ENCODE results near the gene ESF1. TPM values are rescaled to one million over a fixed set of nuclear protein-coding genes. Genes with fewer than 3 reads are reported as not detected.

ESF1 gene
- total and polyA plus RNA-seq, 2 of the 8 experiments (the other 6 are each of a cell fraction or from before 2014, with no cell fraction given), result 1.1 to 32.9 TPM

DNA sequence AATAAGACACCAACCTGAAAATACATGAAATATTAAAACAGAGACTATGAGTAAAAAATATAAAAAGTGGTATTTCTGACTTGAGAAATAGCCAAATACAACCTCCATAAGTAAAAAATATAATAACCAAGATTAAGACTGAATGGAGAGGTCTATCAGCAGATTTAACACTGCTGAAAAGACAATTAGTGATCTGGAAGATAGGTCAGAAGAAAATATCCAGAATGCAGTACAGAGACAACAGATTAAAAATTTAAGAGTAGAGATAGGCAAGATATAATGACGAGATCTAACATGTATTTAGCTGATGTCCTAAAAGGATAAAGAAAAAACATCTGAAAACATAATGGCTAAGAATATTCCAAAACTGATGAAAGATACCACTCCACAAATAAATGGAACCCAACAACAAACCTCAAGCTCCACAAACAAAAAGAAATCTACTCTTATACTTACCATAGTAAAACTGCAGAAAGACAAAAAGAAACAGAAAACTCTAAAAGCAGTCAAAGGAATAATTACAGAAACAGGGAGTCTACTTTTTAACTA, 18.8 kb downstream of the ESF1 start:
- no peak overlapping the region for H3K18ac ChIP-seq (ENCODE audit: extremely low read depth, low read length)
- no peak overlapping the region for H3K4me3 ChIP-seq (ENCODE audit: extremely low read depth in 1 of 4, insufficient read depth in 2 of 4, low read depth in 3 of 4, low read length in 4 of 4)
- H2BK120ac ChIP-seq (replicated peaks; ENCODE audit: low read depth, low read length), result no peak overlapping the region
- CTCF ChIA-PET (ENCODE audit: partially characterized antibody), result no interaction called here
- peaks cover 19 to 91% (median 65%) of the 10 kb centered on the region in 4 experiments for H3K36me3 ChIP-seq (ENCODE audit: control insufficient read depth in 2 of 4, insufficient read depth in 4 of 4, low read length in 3 of 4)
- no peak overlapping the region for H3K4ac ChIP-seq (replicated peaks; ENCODE audit: insufficient read length, low read depth, low read length)
- H2BK5ac ChIP-seq (ENCODE audit: low read depth, low read length), result no peak overlapping the region
- no peak overlapping the region for H3K23ac ChIP-seq (ENCODE audit: insufficient read length)
- H2BK15ac ChIP-seq (ENCODE audit: low read length), result no peak overlapping the region
- TF ChIP-seq TCF12 (IDR thresholded peaks at IDR 0.05; ENCODE audit: low read depth, low read length) (no peak), EGR1 (IDR thresholded peaks at IDR 0.05; ENCODE audit: borderline replicate concordance, low read depth, low read length) (no peak), CREB1 (IDR thresholded peaks at IDR 0.05) (no peak), SIN3A (conservative IDR thresholded peaks at IDR 0.05 in 1 of 2, IDR thresholded peaks at IDR 0.05 in 1 of 2; ENCODE audit: low read depth in 1 of 2, low read length in 2 of 2) (no peak)
- TF ChIP-seq, protein P1, sequence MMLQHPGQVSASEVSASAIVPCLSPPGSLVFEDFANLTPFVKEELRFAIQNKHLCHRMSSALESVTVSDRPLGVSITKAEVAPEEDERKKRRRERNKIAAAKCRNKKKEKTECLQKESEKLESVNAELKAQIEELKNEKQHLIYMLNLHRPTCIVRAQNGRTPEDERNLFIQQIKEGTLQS (IDR thresholded peaks at IDR 0.05; ENCODE audit: insufficient read depth, low read depth, low read length), result no peak
- no peak overlapping the region for H4K8ac ChIP-seq (ENCODE audit: extremely low read depth, insufficient read depth, low read length)
- H2AFZ ChIP-seq (ENCODE audit: low read length), result no peak overlapping the region
- H2BK20ac ChIP-seq (ENCODE audit: low read length), result no peak overlapping the region
- peaks cover 0 to 3% of the 10 kb centered on the region in 2 experiments; a peak in 1 of 4 replicates for H3K9me3 ChIP-seq (ENCODE audit: insufficient read depth in 2 of 2, low read depth in 1 of 2, low read length in 1 of 2)
- no peak overlapping the region for H4K5ac ChIP-seq (ENCODE audit: insufficient read length, low read depth, low read length)
- H3K4me1 ChIP-seq (replicated peaks in 1 of 4; ENCODE audit: control insufficient read depth in 3 of 4, insufficient read depth in 4 of 4, low read length in 3 of 4), result no peaks in the 10 kb centered on the region
- H4K91ac ChIP-seq (replicated peaks; ENCODE audit: insufficient read length, low read length), result no peak overlapping the region
- no peak overlapping the region for H3K27ac ChIP-seq (ENCODE audit: low read depth, low read length)
- POLR2A ChIA-PET (ENCODE audit: partially characterized antibody), result interaction anchor here (1.1 kb wide), 1 partner anchor 18 kb away, joined by 4 read pairs; no protein-coding TSS in a partner anchor
- no peak overlapping the region for H2BK12ac ChIP-seq (ENCODE audit: low read depth, low read length)
- no peaks in the 10 kb centered on the region for H4K20me1 ChIP-seq (replicated peaks in 1 of 2; ENCODE audit: control insufficient read depth in 1 of 2, insufficient read depth in 2 of 2, low read length in 2 of 2)
- FAIRE-seq, result no peak
- no peak overlapping the region for H3K56ac ChIP-seq (replicated peaks; ENCODE audit: insufficient read length, low read depth, low read length)
- H2AK5ac ChIP-seq (ENCODE audit: low read depth, low read length), result no peak overlapping the region
- H3K23me2 ChIP-seq (ENCODE audit: low read depth, low read length), result no peaks in the 10 kb centered on the region
- 100% methylated on average over 1 of the region's 1 CpG; no CpG with 5 or more reads in 1 of the 2 experiments for WGBS, 2 experiments (ENCODE audit: extremely low coverage in 1 of 2, insufficient coverage in 1 of 2, insufficient read length in 1 of 2, insufficient replicate concordance in 2 of 2, low coverage in 1 of 2, low lambda C conversion rate in 2 of 2, missing lambda C conversion rate in 1 of 2)
- peaks cover 0 to 1% (median 0%) of the 10 kb centered on the region in 4 experiments; a peak in 1 of 7 replicates for H3K27me3 ChIP-seq (replicated peaks in 1 of 4; ENCODE audit: control insufficient read depth in 3 of 4, extremely low read depth in 1 of 4, insufficient read depth in 3 of 4, low read length in 3 of 4)
- no peaks in the 10 kb centered on the region for H3K79me2 ChIP-seq (ENCODE audit: control insufficient read depth in 1 of 2, insufficient read depth in 2 of 2, low read length in 2 of 2)
- H3K79me1 ChIP-seq (ENCODE audit: low read depth, low read length), result no peaks in the 10 kb centered on the region
- no peak for DNase-seq (ENCODE audit: low read depth in 1 of 2, low spot score in 2 of 2)
- H3K14ac ChIP-seq (ENCODE audit: insufficient read length), result no peak overlapping the region
- no peak overlapping the region for H3K9ac ChIP-seq (replicated peaks in 1 of 4; ENCODE audit: extremely low read depth in 1 of 4, low read depth in 3 of 4, low read length in 3 of 4)
- no peak overlapping the region for H3K4me2 ChIP-seq (ENCODE audit: insufficient read depth in 1 of 2, low read depth in 2 of 2, low read length in 2 of 2)

All from H1 (cell line).